Amygdala (tissue), 56 donors: Measurements from ENCODE around the gene GNAI2.
A peak's percentile ranks its signal among the peaks of the same experiment; 100 is the strongest.
"Not testable (repeated sequence)": the region's sequence is repeated elsewhere in the genome, so short reads cannot be mapped to it uniquely, and the experiment has no call there.

Source experiments
- DNase-seq, 56 donors: peaks; one replicate each; lab custom pipeline; 2025; lab: John Stamatoyannopoulos, UW

GNAI2 gene

DNA sequence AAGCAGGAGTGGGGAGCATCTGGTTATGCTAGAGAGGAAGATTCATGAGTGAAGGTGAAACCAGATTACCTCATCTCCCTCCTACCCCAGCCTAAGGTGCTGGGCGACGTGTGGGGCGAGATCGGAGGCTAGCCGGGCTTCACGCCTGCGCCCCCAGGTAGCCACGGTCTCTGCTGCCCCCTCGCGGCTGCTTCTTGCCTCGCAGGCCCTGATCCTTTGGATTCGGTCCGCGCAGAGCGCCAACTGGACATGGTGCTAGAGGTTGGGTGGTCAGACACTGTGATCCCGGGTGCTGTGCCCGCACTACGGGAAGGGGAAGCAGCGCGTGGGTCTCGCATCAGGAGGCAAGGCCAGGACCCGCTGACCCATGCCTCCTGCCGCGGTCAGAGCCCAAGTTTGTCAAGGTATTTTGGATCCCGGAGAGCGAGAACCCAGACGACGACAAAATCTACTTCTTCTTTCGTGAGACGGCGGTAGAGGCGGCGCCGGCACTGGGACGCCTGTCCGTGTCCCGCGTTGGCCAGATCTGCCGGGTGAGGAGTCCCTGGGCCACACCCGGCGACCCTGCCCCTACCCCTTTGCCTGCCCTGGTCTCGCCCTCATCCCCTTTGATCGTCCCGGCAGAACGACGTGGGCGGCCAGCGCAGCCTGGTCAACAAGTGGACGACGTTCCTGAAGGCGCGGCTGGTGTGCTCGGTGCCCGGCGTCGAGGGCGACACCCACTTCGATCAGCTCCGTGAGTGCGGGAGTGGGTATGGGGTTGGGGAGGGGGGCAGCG, 37.1 kb downstream of the GNAI2 start:
- peak in 53 of 56 donors; percentile 34 to 91 (median 77) for DNase-seq

- DNase-seq = no peak
Observed at GRCh38 chr3:50273689-50274065, 37.7 kb downstream of the GNAI2 start.

DNA sequence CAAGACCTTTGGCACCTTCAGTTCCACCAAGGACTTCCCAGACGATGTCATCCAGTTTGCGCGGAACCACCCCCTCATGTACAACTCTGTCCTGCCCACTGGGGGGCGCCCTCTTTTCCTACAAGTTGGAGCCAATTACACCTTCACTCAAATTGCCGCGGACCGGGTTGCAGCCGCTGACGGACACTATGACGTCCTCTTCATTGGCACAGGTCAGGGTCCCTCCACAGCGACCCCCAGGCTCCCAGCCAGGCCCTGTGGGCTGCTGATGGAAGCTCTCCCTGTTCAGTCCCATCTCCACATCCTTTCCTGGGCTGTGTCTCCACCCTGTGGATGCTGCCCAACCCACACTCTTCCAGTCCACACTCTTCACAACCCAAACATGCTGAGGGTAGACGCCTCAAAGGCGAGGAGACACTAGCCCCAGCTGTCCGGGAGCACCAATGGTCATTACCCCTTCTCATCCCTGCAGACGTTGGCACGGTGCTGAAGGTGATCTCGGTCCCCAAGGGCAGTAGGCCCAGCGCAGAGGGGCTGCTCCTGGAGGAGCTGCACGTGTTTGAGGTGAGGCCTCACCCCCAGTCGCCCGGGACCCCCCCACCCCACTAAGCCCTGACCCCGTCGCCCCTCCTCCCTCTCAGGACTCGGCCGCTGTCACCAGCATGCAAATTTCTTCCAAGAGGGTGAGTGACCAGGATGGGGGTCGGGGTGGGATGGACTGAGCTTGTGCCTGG, 38.5 kb downstream of the GNAI2 start:
- peak in 25 of 56 donors; percentile 13 to 60 (median 37) for DNase-seq

- no peak for DNase-seq
Observed at GRCh38 chr3:50275141-50275995, 39.4 kb downstream of the GNAI2 start.

GRCh38 chr3:50275996-50276761, 40.2 kb downstream of the GNAI2 start:
- DNase-seq = no peak

GRCh38 chr3:50276762-50277101, 40.7 kb downstream of the GNAI2 start:
- DNase-seq = no peak

GRCh38 chr3:50278123-50278879, 42.3 kb downstream of the GNAI2 start:
- peak in 21 of 56 donors; percentile 26 to 70 (median 55) for DNase-seq

GRCh38 chr3:50278880-50279224, 42.8 kb downstream of the GNAI2 start, which contains the start of gene LSMEM2:
Gene LSMEM2 (plus strand): TSS chr3:50279087. CDS start chr3:50279114, 27 bp downstream.
- peak in 19 of 56 donors; percentile 22 to 70 (median 55) for DNase-seq

DNA sequence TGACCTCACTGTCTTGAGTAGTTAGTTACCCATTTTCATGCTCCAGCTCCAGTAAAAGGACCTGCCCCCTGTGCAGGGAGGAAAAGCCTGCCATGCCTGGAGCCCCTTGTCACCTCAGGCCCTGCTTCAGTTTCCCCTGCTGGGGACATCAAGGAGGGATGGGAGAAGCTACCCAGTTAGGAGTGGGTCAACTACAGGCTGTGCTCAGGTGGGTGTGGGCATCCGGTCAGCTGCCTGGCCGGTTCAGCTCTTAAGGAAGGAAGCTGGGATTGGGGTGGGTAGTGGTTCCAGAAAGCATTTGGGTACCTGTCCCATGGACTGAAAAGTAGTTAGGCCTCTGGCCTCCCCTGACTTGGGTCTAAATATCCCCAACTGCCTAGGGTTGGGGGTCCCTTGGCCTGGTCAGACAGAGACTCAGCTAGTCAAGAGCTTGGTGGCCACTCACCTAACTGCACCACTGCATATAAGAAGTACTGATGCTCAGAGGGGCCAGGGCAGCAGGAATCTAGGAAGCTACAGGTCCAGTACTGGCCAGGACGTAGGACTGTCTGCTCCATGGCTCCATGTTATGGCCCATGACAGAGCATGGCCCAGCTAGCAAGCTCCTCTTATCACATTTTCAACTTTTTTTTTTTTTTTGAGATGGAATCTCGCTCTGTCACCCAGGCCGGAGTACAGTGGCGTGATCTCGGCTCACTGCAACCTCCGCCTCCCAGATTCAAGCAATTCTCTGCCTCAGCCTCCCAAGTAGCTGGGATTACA, 43.4 kb downstream of the GNAI2 start:
- no peak for DNase-seq

- not testable (repeated sequence) for DNase-seq
Observed at GRCh38 chr3:50284121-50284520, 48.1 kb downstream of the GNAI2 start.

DNA sequence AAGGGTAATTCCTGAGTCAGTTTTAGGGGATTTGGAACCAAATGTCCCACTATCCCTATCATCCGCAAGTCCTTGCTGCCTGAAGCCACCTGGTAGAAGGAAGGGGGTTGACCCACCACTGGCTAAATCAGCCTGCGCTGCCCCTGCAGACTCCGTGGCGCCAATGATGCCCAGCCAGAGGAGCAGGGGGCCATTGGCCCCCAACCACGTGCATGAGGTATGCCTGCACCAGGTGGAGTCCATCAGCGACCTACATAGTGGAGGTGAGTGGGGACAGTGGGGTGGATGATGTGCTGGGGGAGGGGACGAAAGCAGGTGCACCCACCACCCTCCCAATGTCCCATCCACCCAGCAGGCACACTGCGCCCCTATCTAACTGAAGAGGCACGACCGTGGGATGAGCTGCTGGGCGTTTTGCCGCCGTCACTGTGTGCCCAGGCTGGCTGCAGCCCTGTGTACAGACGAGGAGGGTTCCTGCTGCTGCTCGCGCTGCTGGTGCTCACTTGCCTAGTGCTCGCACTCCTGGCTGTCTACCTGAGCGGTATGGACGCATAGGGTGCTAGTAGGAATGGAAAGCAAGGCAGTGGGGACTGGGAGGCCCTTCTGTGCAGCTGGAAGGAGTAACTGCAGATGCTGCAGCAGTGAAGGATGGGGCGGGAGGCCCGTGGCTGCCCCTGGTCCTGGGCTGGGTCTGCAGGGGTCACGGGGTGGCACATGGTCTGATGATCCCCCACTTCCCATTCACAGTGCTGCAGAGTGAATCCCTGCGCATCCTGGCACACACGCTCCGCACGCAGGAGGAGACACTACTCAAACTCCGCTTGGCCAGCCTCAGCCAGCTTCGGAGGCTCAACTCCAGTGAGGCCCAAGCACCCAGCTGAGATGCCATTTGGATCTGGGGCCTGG, 50.6 kb downstream of the GNAI2 start:
- DNase-seq = no peak

DNA sequence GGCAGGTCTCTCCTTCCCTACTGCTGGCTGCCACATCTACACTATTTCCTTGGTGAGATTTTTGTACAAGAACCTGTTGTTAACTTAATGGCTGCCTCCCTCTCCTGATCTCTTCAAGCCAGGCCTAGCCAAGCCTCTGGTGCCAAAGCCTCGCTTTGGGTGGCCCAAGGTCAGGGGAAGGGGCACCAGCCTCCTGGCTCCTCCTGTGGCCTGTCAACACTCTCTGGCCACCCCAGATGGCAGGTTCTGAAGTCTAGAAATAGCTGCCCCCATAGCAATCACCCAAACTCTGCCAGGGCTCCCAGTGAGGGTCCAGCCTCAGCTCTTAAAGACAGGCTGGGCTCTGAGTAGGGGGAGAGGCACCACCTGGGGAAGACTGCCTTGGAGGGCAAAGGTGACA, 51.3 kb downstream of the GNAI2 start:
- DNase-seq = no peak

- DNase-seq = no peak
Observed at GRCh38 chr3:50288387-50289007, 52.5 kb downstream of the GNAI2 start.

DNA sequence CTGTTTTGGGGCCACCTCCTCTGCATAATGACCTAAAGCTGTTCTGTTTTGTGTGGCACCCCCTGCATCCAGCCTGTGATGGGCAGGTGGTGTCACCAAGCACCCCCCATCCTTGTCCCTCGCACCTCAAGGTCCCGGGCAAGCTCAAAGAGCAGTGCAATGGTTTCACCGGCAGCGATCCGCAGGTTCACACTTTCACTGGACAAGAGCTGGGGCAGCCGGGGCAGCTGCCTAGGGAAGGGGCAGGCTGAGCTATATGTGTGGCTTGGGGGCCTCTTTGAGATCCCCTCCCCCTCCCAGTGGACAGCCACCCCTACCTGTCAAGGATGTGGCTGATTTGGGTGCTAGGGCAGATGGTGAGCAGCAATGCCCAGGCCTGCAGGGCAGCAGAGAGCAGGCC, 53.1 kb downstream of the GNAI2 start:
- no peak for DNase-seq

DNA sequence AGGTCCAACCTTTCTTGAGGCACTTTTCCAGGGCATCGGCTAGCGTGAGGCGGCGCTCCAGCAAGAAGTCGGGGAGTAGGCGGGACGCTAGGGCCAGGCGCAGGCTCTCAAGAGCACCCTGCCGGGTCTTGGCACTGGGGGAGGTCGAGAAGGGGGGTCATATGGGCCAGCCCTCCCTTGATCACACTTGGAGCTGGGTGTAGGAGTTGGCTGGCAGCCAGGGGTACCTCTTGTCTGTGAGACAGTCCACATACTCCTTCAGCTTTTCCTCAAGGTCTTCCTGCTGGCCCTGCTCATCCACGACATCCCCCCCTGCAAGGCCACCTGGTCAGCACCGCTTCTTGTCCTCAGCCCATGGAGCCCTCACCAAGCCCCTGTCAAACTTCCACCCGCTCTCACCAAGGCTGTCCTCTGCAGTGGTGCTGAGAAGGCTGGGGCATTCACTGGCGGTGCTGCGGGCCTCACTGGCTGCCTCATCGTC, 54.2 kb downstream of the GNAI2 start:
- peak in 1 of 56 donors; percentile 29 for DNase-seq

DNA sequence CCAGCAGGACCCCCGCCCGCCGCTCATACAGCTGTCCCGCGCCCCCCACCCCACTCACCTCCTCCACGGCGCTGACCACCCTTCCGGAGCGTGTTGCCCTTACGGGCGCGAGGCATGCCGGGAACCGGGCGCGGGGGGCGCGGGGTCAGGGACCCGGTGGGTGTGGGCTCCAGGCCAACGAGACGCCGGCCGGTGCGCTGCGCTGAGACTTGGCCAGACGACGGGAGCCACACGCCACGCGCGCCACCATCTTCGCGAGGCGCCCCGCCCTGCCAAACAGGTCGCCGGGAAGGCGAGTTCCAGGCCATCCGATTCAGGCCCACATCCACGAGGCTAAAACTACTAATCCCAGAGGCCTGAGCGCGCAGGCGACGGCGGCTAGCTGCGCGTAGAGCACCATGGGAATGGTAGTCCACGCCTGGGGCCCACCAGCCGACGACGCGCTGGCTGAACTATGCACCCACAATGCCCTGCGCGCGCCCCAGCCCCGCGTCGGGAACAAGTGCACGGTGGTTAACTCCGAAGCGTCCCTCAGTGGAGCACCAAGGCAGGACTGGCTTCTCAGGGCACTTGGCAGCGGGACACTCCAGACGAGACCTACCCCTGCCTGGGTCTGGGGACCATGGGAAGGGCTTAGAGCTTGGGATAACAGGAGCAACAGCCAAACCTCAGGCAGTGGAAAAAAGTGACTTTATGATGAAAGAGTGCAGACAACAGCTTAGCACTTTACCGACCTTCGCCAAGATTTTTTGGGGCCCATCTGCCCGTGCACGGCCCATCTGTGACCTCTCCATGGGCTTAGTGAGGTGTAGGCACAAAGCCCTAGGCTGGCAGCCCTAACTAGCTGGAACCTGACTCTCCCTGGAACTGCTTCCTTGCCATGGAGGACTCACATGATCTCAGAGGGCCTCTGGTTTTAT, 56.4 kb downstream of the GNAI2 start, which contains the start of gene IFRD2:
IFRD2 (minus strand) TSS at position 271 of the 920 bp plus-strand sequence; CDS start at position 116, 155 bp downstream.
- peak; percentile 61 to 99 (median 97) for DNase-seq
